Activated naive CD8-positive, alpha-beta T cell treated with anti-CD3 and anti-CD28 coated beads for 36 hours (primary cell): ENCODE results near the gene ITGA5. TPM values are rescaled to one million over a fixed set of nuclear protein-coding genes. Genes with fewer than 3 reads are reported as not detected.

ENCODE experiments used
- DNase-seq: peaks from one replicate; pipeline ENCODE4 v3.0.0; 2021
- H3K27ac Mint-ChIP-seq: one replicate; pipeline ENCODE4 v1.8.0; 2022; ENCODE audit warnings: mild to moderate bottlenecking, moderate library complexity, mixed read lengths
- H3K27me3 Mint-ChIP-seq: one replicate; pipeline ENCODE4 v1.8.0; 2022; ENCODE audit warnings: mild to moderate bottlenecking, mixed read lengths
- H3K36me3 Mint-ChIP-seq: one replicate; pipeline ENCODE4 v1.8.0; 2021; ENCODE audit warnings: mild to moderate bottlenecking, mixed read lengths
- H3K4me1 Mint-ChIP-seq: one replicate; pipeline ENCODE4 v1.8.0; 2021; ENCODE audit warnings: mixed read lengths
- H3K4me3 Mint-ChIP-seq: one replicate; pipeline ENCODE4 v1.8.0; 2022; ENCODE audit warnings: mild to moderate bottlenecking, moderate library complexity, mixed read lengths
- H3K9me3 Mint-ChIP-seq: one replicate; pipeline ENCODE4 v1.8.0; 2022; ENCODE audit warnings: mixed read lengths
- total RNA-seq, 2 experiments: library from RNA; stranded (reverse); gene quantifications; one replicate each; pipeline ENCODE4 v1.2.3, GENCODE V29; 2021

ITGA5 gene
- total RNA-seq, 2 experiments from 2014 or later: 18.3 to 20.1 TPM

DNA sequence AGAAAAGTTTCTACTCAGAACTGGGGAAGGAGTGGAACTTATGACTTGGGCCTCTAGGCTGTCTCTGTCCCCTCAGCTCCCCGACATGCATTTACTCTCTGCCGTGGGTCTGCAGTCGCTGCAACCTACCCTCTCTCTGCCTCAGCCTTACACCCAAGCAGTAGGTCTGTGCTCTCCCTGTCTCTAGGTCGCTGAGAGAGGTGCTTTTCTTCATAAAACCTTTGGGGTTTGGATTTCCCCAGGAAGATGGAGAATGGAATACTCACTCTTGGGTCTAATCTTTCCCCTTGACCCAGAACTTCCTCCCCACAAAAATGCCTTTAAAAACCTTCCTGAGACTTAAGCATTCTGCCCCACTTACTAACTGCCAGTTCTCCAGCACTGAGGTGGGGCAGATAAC is 67.7 kb downstream of the ITGA5 start:
- Mint-ChIP-seq H3K4me3 (no peak overlapping the region), H3K9me3 (no peaks in the 10 kb centered on the region), H3K27me3 (no peaks in the 10 kb centered on the region), H3K27ac (no peak overlapping the region), H3K36me3 (peaks cover 13% of the 10 kb centered on the region), H3K4me1 (peaks cover 14% of the 10 kb centered on the region)
- DNase-seq: no peak

DNA sequence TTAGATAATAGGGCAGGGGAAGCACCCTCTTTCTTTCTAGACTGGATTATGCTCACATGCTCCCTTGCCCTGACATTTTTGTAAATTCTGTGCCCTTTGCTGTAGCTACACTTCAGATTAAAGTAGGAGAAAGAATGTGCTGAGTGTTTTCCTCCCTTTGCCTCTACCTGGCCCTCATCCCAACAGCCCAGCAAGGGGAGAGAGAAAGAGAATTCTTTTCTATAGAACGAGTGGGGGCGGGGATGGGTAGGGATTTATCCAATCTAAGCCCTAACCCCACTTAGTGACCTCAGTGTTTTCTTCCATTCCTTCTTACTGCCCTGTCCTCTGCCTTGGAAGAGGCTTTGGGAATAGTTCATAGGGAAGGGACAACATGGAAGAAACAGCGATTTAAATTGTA is 68.3 kb downstream of the ITGA5 start:
- H3K4me3 Mint-ChIP-seq: no peak overlapping the region
- H3K36me3 Mint-ChIP-seq: peaks cover 13% of the 10 kb centered on the region
- no peaks in the 10 kb centered on the region for H3K27me3 Mint-ChIP-seq
- no peak for DNase-seq
- no peak overlapping the region for H3K27ac Mint-ChIP-seq
- no peaks in the 10 kb centered on the region for H3K9me3 Mint-ChIP-seq
- H3K4me1 Mint-ChIP-seq: peaks cover 14% of the 10 kb centered on the region

DNA sequence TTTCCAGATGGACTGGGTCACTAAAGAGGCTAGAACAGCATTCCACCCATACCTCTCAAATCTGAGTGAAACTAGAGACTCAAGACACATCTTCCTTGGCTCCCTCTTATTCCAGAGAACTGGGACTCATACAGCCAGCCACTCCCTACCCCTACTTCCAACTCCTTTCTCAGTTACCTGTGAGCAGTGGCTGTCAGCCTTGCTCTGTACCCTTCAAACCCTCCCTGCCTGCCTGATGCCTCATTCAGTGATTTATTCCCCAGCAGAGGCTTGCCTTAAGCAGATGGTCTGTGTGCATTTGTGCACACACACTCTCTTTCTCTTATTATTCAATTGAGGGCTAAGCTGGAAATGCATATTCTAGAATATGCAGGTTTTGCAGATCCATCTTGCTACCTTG is 69.4 kb downstream of the ITGA5 start:
- no peaks in the 10 kb centered on the region for H3K9me3 Mint-ChIP-seq
- H3K27ac Mint-ChIP-seq: no peak overlapping the region
- no peak for DNase-seq
- H3K4me1 Mint-ChIP-seq: peaks cover 14% of the 10 kb centered on the region
- no peaks in the 10 kb centered on the region for H3K27me3 Mint-ChIP-seq
- H3K36me3 Mint-ChIP-seq: peaks cover 19% of the 10 kb centered on the region
- no peak overlapping the region for H3K4me3 Mint-ChIP-seq

DNA sequence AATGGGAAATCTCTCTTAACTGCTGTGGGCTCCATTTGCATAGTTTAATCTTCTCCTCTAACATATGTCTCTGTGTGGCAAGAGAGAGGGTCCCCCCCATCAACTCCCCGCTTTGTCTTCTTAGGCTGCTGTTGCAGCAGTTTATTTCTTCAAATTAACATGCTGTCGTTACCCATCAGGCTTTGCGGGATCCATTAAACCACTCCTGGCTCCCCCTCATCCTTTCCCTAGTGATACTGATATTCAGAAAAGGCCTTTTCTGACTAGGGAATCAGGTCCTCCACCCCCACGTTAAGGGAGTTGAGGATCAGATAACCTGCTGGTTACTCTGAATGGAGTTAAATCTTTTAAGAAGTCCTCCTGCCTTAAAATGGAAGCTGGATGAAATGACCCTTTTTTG is 70.0 kb downstream of the ITGA5 start:
- Mint-ChIP-seq H3K27me3 (no peaks in the 10 kb centered on the region), H3K9me3 (no peaks in the 10 kb centered on the region), H3K27ac (no peak overlapping the region), H3K36me3 (peaks cover 19% of the 10 kb centered on the region), H3K4me1 (peaks cover 14% of the 10 kb centered on the region), H3K4me3 (no peak overlapping the region)
- DNase-seq: no peak

Other genes with a start within 250 kb of the ITGA5 start
- gene SMUG1, start 230.3 kb downstream of the ITGA5 start, total RNA-seq: 10 to 100 TPM; 18.0 to 18.3 TPM
- 100 to 1,000 TPM; 101 to 105 TPM for gene CBX5, start 139.1 kb downstream of the ITGA5 start, total RNA-seq
- 1,000 to 10,000 TPM; 2,335 to 2,367 TPM for gene HNRNPA1, start 138.5 kb downstream of the ITGA5 start, total RNA-seq
- not detected for gene NFE2, start 118.3 kb downstream of the ITGA5 start, total RNA-seq
- gene COPZ1, start 94.1 kb downstream of the ITGA5 start, total RNA-seq: 100 to 1,000 TPM in 1 of 2 experiments, 10 to 100 TPM in 1; 96.3 to 102 TPM
- gene GPR84, start 54.8 kb downstream of the ITGA5 start, total RNA-seq: 1 to 10 TPM in 1 of 2 experiments, under 1 TPM in 1; 0.62 to 1.2 TPM
- gene ZNF385A, start 34.5 kb downstream of the ITGA5 start, total RNA-seq: 1 to 10 TPM; 1.0 to 1.1 TPM
- gene GTSF1, start 54.3 kb upstream of the ITGA5 start, total RNA-seq: 1 to 10 TPM; 7.8 to 9.6 TPM
- 10 to 100 TPM; 72.6 to 73.1 TPM for gene NCKAP1L, start 78.5 kb upstream of the ITGA5 start, total RNA-seq
- gene PDE1B, start 130.3 kb upstream of the ITGA5 start, total RNA-seq: 10 to 100 TPM in 1 of 2 experiments, 1 to 10 TPM in 1; 9.6 to 10.7 TPM
- not detected for gene PPP1R1A, start 169.4 kb upstream of the ITGA5 start, total RNA-seq
- gene LACRT, start 215.6 kb upstream of the ITGA5 start, total RNA-seq: not detected
- gene DCD, start 229.1 kb upstream of the ITGA5 start, total RNA-seq: not detected